WTC11 (cell line): ENCODE results near the gene SYT8.

Experiments
- CREB1 ChIP-seq: sonication (generic); formaldehyde crosslinking; IDR thresholded peaks from 2 replicates; pipeline ENCODE4 v1.8.0; 2023; ENCODE audit warnings: mild to moderate bottlenecking, missing genetic modification reagents
- CTCF ChIP-seq: fragments of 200-600 bp; IDR thresholded peaks from 2 replicates; pipeline ENCODE4 v1.8.0; 2022; ENCODE audit warnings: antibody characterized with exemption
- E2F5 ChIP-seq: sonication (generic); formaldehyde crosslinking; IDR thresholded peaks from 2 replicates; pipeline ENCODE4 v1.8.1; 2022; ENCODE audit warnings: mild to moderate bottlenecking, moderate library complexity, missing genetic modification reagents
- ESRRA ChIP-seq: sonication (generic); formaldehyde crosslinking; IDR thresholded peaks from 2 replicates; pipeline ENCODE4 v1.8.1; 2022; ENCODE audit warnings: mild to moderate bottlenecking, missing genetic modification reagents, borderline replicate concordance
- ETV6 ChIP-seq: sonication (generic); formaldehyde crosslinking; IDR thresholded peaks from 2 replicates; pipeline ENCODE4 v1.8.1; 2022; ENCODE audit warnings: mild to moderate bottlenecking, missing genetic modification reagents
- FOXP4 ChIP-seq: sonication (generic); formaldehyde crosslinking; IDR thresholded peaks from 2 replicates; pipeline ENCODE4 v1.8.0; 2022; ENCODE audit warnings: mild to moderate bottlenecking, missing genetic modification reagents
- GABPB1 ChIP-seq: sonication (generic); formaldehyde crosslinking; IDR thresholded peaks from 2 replicates; pipeline ENCODE4 v1.8.1; 2023; ENCODE audit warnings: mild to moderate bottlenecking, missing genetic modification reagents
- MAX ChIP-seq: sonication (generic); formaldehyde crosslinking; IDR thresholded peaks from 2 replicates; pipeline ENCODE4 v1.8.0; 2022; ENCODE audit warnings: mild to moderate bottlenecking, missing genetic modification reagents
- NR1H2 ChIP-seq: sonication (generic); formaldehyde crosslinking; IDR thresholded peaks from 2 replicates; pipeline ENCODE4 v1.9.0; 2021; ENCODE audit warnings: mild to moderate bottlenecking, moderate library complexity, missing genetic modification reagents
- SP1 ChIP-seq: sonication (generic); formaldehyde crosslinking; conservative IDR thresholded peaks from 2 replicates; pipeline ENCODE4 v1.8.1; 2022; ENCODE audit warnings: missing genetic modification reagents
- TCF7 ChIP-seq: sonication (generic); formaldehyde crosslinking; IDR thresholded peaks from 2 replicates; pipeline ENCODE4 v1.8.0; 2022; ENCODE audit warnings: mild to moderate bottlenecking, low read depth, missing genetic modification reagents, moderate library complexity
- TEAD4 ChIP-seq: sonication (generic); formaldehyde crosslinking; IDR thresholded peaks from 2 replicates; pipeline ENCODE4 v1.8.0; 2022; ENCODE audit warnings: mild to moderate bottlenecking, missing genetic modification reagents
- ZNF121 ChIP-seq: sonication (generic); formaldehyde crosslinking; IDR thresholded peaks from 2 replicates; pipeline ENCODE4 v1.8.0; 2023; ENCODE audit warnings: missing genetic modification reagents
- ZSCAN18 ChIP-seq: fragments of 250-450 bp; sonication (Bioruptor Pico); IDR thresholded peaks from 2 replicates; pipeline ENCODE4 v2.1.2; 2022; ENCODE audit warnings: mild to moderate bottlenecking, moderate library complexity

- TF ChIP-seq ZNF121 (CRISPR knock-in tag) (no peak), ZSCAN18 (CRISPR knock-in tag) (no peak), CTCF (no peak), TEAD4 (no peak), CREB1 (CRISPR knock-in tag) (no peak), TCF7 (no peak), SP1 (CRISPR knock-in tag) (no peak), FOXP4 (CRISPR knock-in tag) (no peak), GABPB1 (CRISPR knock-in tag) (no peak), ESRRA (no peak), E2F5 (CRISPR knock-in tag) (no peak), MAX (CRISPR knock-in tag) (no peak), NR1H2 (CRISPR knock-in tag) (no peak), ETV6 (no peak)
Observed at GRCh38 chr11:1879342-1879940, 44.7 kb downstream of the SYT8 start.
